Suppressor macrophage treated with lipopolysaccharide for 1 hour (primary cell): ENCODE data around the gene PIWIL4.
"Not testable (repeated sequence)": the region's sequence is repeated elsewhere in the genome, so short reads cannot be mapped to it uniquely, and the experiment has no call there.

Source experiments
- DNase-seq, 3 donors: peaks; one replicate each; pipeline ENCODE4 v3.0.0-alpha.2; 2020 to 2022

The PIWIL4 gene

DNA sequence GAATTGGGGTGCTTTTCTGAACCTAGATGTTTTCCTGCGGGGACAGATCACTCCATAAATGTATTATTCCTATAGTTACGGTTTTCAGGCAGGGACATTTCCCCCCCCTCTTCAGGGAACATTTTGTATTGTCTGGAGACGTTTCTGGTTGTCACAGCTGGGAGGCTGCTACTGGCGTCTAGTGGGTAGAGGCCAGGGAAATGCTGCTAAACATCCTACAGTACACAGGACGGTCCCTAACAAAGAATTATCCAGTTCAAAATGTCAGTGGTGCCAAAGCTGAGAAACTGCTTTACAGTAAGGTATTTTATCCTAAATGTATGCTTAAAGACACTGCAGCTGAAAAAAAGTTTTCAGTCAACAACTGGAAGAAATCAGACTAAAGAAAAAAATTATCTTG lies 19.4 kb downstream of the PIWIL4 start:
- DNase-seq, result no peak

DNA sequence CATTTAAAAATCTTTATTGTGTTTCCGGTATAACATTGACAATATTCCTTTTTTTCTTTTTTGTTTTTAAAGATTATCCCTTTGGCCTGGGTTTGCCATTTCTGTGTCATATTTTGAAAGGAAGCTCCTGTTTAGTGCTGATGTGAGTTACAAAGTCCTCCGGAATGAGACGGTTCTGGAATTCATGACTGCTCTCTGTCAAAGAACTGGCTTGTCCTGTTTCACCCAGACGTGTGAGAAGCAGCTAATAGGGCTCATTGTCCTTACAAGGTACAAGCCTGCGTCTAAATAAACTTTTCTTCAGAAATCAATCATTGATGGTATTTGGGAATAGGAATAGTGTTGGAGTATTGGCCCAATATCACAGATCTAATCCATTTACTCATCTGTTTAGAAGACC lies 19.8 kb downstream of the PIWIL4 start:
- no peak for DNase-seq

DNA sequence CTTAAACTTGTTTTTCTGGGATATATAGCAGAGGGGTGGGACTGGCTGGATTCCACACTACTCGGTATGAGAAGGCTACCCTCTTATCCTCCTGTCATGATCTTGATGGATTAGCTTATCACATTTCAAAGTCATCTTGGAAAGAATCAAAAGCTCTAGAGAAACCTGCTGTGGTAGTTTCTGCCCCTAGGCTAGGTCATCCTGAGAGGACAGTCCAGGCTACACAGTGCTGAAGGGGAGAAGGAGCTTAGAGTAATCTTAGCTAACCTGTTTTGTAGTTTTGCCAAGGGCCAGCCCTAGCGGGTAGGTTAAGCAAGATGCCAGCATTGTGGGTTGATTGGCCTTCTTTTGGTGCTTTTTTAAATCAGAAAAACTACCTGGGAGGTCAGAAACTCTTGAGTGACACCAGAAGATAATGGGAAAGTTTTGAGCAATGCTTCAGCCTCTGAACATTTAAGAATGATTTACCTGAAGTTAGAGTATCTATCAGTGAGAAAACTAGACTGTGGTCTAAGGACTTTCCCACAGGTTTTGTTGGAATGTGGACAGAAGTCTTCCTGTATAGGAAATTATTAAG lies 21.3 kb downstream of the PIWIL4 start:
- DNase-seq, result no peak

DNA sequence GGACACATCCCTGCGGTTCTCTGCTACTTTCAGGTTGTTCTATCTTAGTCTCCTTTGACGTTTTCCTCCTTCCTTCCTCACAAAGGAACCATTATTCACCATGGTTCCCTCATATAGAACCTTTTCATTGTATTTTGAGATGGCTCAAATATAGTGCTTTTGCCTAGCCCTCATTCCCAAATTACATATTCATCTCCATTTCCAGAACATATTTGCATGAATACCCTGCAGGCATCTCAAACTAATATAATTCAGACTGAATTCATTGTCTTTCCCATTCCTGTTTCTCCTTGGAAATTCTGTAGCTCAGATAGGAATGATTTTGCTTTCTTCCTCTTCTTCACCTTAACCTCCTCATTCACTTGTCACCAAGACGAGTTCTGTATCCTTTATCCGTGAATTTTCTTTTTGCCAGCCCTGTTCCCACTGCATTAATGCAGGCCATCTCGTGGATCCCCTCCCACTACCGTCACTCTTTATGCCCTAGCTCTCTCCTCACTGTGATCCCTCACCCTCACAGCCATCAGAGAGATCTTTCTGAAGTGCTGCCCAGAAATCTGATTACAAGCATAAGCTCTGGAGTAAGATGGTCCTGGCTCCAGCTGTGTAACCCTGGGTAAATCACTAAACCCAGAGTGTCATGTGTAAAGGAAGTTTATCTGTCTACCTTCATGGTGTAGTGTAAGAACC lies 23.3 kb downstream of the PIWIL4 start:
- DNase-seq, result no peak

DNA sequence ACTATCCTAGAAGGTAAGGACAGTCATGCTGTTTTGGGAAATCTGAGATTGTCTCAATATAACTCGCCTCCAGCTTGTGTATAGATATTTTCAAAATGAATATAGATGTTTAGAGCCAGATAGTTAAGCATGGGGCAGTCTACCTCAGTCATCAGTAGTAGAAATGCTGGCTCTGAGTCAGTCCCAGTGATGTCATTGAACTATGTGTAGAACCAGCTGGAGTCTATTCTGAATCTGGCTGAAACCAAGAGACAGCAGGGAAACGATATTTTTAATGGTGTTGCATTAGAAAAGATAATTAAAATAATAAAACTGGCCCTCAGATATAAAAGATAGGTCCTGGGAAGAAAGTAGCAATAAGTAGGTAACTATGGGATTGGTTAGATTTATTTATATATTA lies 25.9 kb downstream of the PIWIL4 start:
- peak; percentile 32 to 46 (median 36) for DNase-seq

DNA sequence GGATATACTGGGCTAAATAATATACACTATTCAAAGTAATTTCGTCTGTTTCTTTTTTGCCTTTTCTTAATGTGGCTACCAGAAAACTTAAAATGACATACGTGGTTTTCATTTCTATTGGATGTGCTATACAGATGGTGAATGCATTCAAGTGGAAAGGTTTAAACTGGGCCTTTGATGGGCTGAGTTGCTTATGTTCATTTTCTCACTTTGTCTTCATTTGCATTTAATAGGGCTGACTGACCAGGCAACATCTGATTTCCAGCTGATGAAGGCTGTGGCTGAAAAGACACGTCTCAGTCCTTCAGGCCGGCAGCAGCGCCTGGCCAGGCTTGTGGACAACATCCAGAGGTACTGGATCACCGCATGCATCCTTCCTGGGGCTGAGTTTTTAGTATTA lies 27.9 kb downstream of the PIWIL4 start:
- no peak for DNase-seq

DNA sequence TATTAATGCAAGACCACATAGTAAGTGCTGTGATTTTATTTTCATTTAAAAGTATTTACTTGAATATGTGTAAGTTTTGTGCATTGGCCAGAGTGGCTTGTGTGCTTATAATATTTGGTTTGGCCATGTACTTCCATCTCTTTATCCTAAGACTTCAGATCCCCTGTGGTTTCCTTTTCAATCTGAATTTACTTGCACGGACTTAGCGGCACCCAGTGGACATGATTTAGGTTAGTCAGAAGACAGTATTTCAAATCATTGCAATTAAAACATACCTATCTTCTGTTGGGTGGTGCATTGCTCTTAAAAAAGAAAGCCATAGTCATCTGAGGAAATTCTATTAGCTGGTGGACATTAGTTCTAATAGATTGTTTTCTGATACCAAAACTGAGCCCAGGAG lies 30.7 kb downstream of the PIWIL4 start:
- peak; percentile 60 to 74 (median 65) for DNase-seq

DNA sequence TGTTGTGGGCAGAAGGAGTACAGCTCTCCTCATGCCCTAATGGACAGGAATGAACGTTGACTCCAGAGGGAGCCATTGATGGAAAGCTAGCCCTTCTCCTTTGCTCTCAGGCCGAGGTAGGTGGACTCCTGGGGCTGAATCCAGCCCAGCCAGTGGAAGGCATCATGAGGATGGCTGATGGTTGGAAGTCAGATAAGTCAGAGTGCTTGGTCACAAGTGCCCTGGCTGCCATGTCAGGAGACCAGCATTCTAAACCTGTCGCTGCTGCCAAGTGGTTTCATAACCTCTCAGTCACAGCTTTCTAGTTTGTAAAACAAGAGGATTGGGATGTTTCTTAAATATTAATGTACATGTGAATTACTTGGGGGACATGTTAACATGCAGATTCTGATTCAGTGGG lies 32.3 kb downstream of the PIWIL4 start:
- DNase-seq, result no peak

DNA sequence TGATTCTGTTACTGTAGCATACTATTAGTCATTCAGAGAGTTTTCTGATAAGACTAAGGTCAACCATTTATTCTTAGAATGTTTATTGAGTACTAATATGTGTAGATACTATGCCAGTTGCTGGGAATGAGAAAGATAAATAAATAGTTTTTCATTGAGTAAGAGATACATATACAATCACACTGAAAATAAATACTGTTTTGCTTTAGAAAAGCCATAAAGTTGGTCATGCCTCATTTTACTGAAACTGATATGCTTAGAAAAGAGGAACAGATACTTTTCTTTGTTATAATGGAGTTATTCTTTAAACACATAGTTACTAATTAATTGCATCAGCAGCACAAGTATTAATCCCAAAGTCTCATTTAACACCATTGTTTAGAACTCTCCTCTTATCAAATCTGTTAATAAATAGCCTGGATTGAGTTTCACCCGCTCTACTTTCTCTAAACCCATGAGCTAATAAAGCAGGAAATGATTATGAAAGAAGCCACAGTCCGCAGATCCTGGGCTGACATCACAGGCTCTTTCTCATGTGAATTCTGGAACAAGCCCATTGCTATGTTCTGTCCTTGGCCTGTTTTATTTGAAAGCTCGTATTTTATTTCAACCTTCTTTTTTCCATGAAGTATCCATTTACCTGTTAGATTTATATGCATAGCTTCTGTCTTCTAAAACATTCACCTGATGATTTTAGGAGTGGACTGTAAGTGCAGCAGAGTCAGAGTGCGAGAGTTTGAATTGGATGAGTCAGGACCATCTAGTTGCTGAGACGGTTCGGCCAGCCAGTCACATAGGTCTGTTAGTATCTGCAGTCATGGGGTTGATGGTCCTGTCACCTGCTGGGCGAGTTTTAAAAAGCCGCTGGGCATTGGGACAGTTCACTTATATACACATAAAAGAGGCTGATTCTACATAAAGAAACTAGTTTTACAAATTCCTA lies 35.5 kb downstream of the PIWIL4 start:
- peak; percentile 74 to 89 (median 84) for DNase-seq

DNA sequence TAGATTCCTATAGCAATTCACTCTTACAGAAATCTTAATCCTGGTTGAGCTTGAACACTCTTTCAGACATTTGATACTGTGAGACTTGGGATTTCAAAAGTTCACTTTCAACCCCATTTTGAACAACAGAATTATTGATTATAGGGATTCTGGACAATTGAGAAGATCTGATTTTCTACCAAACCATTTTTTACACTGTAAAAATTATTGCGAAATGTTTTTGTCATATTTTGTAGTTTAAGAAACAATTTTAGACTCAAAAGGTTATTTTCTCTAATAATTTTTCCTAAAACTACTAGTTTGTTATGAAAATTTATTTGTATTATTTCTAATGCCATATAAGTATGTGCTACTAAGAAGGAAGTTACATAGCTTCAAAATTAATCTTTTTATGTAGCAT lies 36.4 kb downstream of the PIWIL4 start:
- no peak for DNase-seq

DNA sequence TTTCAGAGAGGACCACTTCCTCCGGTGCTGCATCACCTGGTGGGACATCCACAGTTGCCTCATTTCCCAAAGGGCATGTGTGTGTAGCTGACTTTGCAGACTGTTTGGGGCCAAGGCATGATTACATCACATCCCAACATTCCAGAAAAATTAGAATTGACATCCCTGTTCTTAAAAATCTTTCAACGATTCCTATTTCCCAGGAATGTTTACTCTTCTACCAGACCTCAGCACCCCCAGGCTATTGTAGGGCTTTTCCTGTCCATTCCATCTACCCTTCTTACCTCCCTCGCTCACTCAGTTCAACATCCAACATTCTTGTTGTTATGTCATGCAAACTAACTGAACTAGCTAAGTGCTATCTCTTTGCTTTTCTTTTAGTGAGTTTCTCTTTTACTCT lies 37.3 kb downstream of the PIWIL4 start:
- DNase-seq, result no peak

DNA sequence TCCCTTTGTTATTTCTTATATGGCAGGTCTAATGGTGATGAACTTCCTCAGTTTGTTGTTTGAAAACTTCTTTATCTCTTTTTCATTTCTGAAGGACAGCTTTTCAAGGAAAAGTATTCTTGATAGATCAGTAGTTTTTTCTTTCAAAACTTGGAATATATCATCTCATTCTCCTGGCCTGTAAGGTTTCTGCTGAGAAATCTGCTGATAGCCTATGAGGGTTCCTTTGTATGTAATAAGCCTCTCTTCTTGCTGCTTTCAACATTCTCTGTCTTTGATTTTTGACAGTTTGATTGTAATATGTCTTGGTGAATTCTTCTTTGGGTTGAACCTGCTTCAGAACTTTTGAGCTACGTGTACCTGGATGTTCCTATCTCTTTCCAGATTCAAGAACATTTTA lies 46.0 kb downstream of the PIWIL4 start:
- DNase-seq, result no peak

DNA sequence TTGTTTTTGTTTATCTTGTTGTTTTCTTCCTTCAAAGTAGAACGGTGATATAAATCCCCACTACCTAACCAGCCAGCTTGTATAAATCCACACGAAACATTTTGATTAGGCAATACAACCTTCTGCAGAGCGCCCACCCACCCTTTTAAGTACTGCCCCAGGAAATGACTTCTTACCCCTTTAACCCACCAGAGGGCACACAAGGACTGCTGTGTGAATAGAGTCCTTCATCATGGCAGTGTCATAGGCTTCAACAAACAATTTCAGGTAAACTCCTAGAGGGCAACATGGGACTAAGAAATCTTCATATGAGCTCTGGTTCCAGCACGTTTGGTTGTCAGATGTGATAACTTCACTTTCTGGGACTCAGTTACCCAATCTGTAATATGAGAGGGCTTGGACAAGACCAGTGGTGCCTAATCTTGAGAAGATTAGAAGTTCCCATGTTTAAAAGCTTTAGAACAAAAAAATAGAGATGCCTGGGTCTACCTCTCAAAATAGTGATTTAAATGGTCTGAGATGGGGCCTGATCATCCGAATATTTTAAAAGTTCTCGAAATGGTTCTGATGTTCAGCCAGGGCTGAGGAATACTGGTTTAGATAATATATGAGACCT lies 56.1 kb downstream of the PIWIL4 start:
- DNase-seq, result peak; percentile 73 to 80 (median 78)

DNA sequence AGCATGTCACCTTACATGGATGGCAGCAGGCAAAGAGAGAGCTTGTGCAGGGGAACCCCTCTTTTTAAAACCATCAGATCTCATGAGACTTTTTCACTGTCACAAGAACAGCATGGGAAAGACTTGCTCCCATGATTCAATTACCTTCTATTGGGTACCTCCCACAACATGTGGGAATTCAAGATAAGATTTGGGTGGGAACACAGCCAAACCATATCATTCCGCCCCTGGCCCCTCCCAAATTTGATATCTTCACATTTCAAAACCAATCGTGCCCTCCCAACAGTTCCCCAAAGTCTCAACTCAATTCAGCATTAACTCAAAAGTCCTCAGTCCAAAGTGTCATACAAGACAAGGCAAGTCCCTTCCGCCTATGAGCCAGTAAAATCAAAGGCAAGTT lies 58.3 kb downstream of the PIWIL4 start:
- not testable (repeated sequence) for DNase-seq

DNA sequence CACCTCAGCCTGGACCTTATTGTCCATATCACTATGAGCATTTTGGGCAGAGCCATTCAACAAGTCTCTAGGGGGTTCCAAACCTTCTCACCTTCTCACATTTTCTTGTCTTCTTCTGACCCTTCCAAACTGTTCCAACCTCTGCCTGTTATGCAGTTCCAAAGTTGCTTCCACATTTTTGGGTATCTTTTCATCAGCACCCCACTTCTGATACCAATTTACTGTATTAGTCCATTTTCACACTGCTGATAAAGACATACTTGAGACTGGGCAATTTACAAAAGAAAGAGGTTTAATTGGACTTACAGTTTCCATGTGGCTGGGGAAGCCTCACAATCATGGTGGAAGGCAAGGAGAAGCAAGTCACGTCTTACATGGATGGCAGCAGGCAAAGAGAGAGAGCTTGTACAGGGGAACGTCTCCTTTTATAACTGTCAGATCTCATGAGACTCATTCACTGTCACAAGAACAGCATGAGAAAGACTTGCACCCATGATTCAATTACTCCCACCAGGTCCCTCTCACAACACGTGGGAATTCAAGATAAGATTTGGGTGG lies 59.9 kb downstream of the PIWIL4 start:
- DNase-seq, result not testable (repeated sequence)

DNA sequence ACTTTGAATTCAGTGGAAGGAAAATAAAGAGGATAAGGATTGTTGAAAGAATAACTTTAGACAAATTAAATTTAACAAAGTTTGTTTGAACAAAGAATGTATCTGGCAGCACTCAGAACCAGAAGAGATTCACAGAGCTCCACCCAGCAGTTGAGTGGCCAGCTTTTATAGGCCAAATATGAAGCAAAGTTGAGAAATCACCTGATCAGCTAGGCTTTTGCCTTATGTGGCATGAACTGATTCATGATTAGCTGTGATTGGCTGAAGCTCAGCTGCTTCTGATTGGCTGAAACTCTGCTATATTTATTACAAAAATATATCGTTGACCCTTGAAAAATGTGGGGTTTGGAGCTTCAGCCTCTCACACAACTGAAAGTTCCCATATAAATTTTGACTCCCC lies 62.6 kb downstream of the PIWIL4 start:
- DNase-seq, result peak in 1 of 3 donors; percentile 15

DNA sequence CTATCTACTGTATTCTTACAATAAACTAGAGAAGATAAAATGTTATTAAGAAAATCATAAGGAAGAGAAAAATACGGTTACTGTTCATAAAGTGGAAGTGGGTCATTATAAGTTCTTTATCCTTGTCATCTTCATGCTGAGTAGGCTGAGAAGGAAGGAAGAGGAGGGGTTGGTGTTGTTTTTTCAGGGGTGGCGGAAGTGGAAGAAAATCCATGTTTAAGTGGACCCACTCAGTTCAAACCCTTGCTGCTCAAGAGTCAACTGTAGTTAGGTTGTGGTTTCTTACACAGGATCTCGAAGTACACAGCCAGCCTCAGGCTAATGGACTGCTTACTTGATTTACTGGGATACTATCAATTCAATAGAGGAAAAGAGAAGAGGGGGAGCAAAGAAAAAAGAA lies 63.1 kb downstream of the PIWIL4 start:
- DNase-seq, result peak in 1 of 3 donors; percentile 23

DNA sequence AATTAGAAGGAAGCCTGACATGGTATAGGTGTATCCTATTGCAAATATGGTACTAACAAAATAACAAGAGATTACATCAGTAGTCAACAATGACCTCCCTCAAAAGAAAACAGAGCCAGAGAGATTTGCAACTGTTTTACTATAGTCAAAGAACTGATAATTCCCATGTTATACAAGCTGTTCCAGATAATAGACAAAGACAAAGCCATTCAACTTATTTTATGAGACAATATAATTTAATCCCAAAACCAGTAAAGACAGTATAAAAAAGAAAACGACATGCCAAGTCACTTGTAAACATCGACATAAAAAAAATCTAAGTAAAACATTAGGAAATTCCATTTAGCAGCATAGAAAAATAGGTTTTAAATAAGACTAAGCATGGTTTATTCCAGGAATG lies 65.2 kb downstream of the PIWIL4 start:
- DNase-seq, result no peak

DNA sequence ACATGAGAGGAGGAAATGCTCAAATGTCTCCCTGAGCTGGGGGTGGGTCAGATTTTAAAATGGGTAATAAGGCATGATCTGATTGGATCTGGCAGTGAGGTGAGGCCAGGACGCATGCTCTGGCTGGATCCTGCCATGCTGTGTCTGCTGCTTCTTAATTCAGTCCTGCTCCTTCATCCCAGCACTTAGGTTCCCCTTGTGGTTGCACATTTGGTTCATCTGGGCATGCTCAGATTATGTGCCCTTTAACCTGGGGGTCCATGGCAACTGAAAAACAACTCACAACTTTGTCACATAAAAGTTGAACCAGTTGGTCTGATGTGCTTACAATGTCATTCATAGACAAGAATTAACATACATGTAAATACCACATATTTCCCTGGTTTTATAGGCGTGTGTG lies 67.9 kb downstream of the PIWIL4 start:
- no peak for DNase-seq

DNA sequence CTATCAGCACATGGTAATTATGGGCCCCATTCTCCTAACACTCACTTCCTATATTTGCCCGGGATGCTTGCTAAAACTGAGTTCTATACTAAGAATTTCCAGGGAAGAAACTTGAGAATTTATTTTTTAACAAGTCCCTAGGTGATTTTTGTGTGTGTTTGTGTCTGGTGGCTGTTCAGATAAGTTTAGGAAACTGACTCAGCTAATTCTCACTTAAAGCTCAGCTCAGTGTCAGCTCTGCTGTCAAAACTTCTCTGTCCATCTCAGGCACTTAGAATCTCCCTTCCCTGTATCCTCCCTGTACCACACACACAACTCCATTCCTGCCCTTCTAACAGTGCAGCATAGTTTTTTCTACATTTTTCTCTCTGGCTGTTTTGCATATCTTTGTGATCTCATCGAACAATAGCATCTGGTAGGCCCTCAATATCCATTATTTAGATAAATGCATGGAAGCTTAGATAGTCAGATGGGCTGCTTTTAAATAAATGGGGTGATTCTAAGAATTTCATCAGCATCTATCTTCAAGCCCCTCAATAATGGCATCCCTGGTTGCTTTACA lies 69.3 kb downstream of the PIWIL4 start:
- no peak for DNase-seq

DNA sequence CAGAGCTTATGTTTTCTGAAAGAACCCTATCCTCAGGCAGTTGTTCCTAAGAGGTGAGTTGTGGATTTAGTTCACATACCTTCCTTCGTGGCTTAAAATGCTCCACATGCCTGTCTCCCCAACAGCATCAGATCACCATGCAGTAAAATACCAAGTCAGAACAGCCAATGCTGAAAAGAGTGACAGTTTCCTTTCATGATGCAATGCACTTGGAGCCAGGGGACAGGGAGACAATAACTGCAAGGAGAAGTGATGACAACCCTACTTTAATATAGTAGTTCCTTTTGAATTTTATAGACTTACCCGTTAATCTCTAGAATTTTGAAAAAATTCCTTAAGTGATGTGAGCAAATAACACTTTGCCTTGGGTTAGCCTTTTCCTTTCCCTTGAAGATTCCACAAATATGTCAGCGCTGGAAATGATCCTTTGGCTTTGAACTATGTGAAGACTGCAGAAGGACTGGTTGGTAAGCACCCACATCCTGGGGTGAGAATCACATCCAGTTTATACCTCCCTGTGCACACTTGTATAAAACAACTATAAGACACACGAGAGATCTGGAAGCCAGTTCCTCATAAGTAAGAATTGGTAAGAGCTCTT lies 71.2 kb downstream of the PIWIL4 start:
- DNase-seq, result peak; percentile 12 to 34 (median 33)

DNA sequence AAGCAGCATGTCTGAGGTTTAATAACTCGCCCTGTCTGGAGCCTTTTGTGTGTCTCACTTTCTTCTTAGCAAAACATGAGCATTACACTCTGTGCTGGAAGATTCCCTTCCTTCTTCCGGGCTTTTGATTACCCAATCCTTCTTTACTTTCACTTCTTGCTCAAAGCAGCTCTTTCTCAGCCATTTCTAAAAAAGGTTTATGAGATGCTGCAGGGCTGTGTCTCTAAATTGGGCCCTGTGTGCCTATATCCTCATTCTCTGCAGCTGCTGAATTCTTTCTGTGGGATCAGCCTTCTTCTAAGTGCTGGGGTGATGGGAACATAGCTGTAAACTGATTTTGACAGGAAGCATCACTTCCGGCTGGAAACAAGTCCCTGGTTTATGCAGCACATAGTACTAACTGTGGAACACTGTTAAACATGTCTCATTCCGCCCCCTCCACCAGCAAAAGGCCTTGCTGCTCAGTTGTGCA lies 71.8 kb downstream of the PIWIL4 start:
- peak; percentile 63 to 82 (median 75) for DNase-seq
